Measurements from ENCODE around the gene BMS1. TPM values are rescaled to one million over a fixed set of nuclear protein-coding genes. Genes with fewer than 3 reads are reported as not detected.

BMS1 gene
- total RNA-seq, 1 donor from 2014 or later: 21.8 TPM

- Mint-ChIP-seq H3K4me3 (peak overlapping the region; percentile 72), H3K27ac (no peak overlapping the region), H3K4me1 (peaks cover 6% of the 10 kb centered on the region), H3K9me3 (peaks cover 4% of the 10 kb centered on the region), H3K27me3 (ENCODE audit: low read depth) (peaks cover 74% of the 10 kb centered on the region), H3K36me3 (no peaks in the 10 kb centered on the region)
- DNase-seq (ENCODE audit: low spot score in 2 of 2, unreplicated experiment in 2 of 2): peak in 1 of 2 experiments; percentile 81
- peak; percentile 61 for TF ChIP-seq CTCF (IDR thresholded peaks at IDR 0.05; ENCODE audit: unreplicated experiment)
These were observed 29.5 kb upstream of the BMS1 start for GRCh38 chr10:42753126-42753506.

- DNase-seq (ENCODE audit: low spot score in 2 of 2, unreplicated experiment in 2 of 2): no peak
- Mint-ChIP-seq H3K4me3 (peak overlapping the region; percentile 72), H3K9me3 (peaks cover under 1% of the 10 kb centered on the region), H3K27me3 (ENCODE audit: low read depth) (peaks cover 79% of the 10 kb centered on the region), H3K36me3 (no peaks in the 10 kb centered on the region), H3K27ac (no peak overlapping the region), H3K4me1 (peaks cover 6% of the 10 kb centered on the region)
- peak; percentile 3 for TF ChIP-seq CTCF (IDR thresholded peaks at IDR 0.05; ENCODE audit: unreplicated experiment)
These were observed 29.0 kb upstream of the BMS1 start for GRCh38 chr10:42753507-42754154.

GRCh38 chr10:42754155-42755027 is 28.2 kb upstream of the BMS1 start:
- H3K4me1 Mint-ChIP-seq: peaks cover 6% of the 10 kb centered on the region
- no peak for TF ChIP-seq CTCF (IDR thresholded peaks at IDR 0.05; ENCODE audit: unreplicated experiment)
- H3K4me3 Mint-ChIP-seq: peak overlapping the region; percentile 72
- DNase-seq (ENCODE audit: low spot score in 2 of 2, unreplicated experiment in 2 of 2): no peak
- H3K36me3 Mint-ChIP-seq: no peaks in the 10 kb centered on the region
- peaks cover 85% of the 10 kb centered on the region for H3K27me3 Mint-ChIP-seq (ENCODE audit: low read depth)
- H3K27ac Mint-ChIP-seq: no peak overlapping the region
- no peaks in the 10 kb centered on the region for H3K9me3 Mint-ChIP-seq

GRCh38 chr10:42755028-42755451 is 27.6 kb upstream of the BMS1 start:
- DNase-seq (ENCODE audit: low spot score in 2 of 2, unreplicated experiment in 2 of 2): no peak
- TF ChIP-seq CTCF (IDR thresholded peaks at IDR 0.05; ENCODE audit: unreplicated experiment): no peak
- H3K4me1 Mint-ChIP-seq: peaks cover 6% of the 10 kb centered on the region
- no peak overlapping the region for H3K4me3 Mint-ChIP-seq
- H3K9me3 Mint-ChIP-seq: no peaks in the 10 kb centered on the region
- peaks cover 87% of the 10 kb centered on the region for H3K27me3 Mint-ChIP-seq (ENCODE audit: low read depth)
- H3K27ac Mint-ChIP-seq: no peak overlapping the region
- no peaks in the 10 kb centered on the region for H3K36me3 Mint-ChIP-seq

GRCh38 chr10:42755556-42756093 is 27.0 kb upstream of the BMS1 start:
- Mint-ChIP-seq H3K27ac (no peak overlapping the region), H3K36me3 (no peaks in the 10 kb centered on the region), H3K4me3 (peak overlapping the region; percentile 47), H3K27me3 (ENCODE audit: low read depth) (peaks cover 90% of the 10 kb centered on the region), H3K4me1 (peaks cover 6% of the 10 kb centered on the region), H3K9me3 (no peaks in the 10 kb centered on the region)
- TF ChIP-seq CTCF (IDR thresholded peaks at IDR 0.05; ENCODE audit: unreplicated experiment): no peak
- DNase-seq (ENCODE audit: low spot score in 2 of 2, unreplicated experiment in 2 of 2): no peak

All from mesothelial cell of epicardium (in vitro differentiated cells).